GM12874 (cell line): ENCODE measurements around the gene PROKR1.

Experiments
- TF ChIP-seq, protein P1 (sequence below): IDR thresholded peaks from 2 replicates; pipeline ENCODE4 v1.5.1; 2011; ENCODE audit warnings: low read depth, mild to moderate bottlenecking, control low read depth, low read length, moderate library complexity; ENCODE audit not compliant: insufficient read depth

PROKR1 gene

DNA sequence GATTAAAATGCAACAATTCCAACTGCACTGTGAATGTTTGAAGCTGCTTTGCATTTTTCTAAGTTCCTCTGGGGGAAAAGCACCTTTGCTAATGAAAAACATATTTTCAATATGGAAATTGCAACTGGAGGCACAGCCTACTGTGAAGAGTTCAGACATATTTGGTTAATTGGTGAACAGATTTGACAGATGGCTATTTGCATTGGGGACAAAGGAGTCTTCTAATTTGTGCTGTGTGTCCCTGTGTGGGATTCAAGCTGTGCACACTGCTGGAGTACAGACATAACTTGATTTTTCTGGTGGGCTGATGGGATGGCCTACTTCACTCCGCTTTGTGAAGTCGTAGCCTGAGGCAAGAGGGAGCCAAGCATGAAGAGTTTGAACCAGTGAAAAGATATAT lies 50.6 kb downstream of the PROKR1 start:
- TF ChIP-seq, protein P1, sequence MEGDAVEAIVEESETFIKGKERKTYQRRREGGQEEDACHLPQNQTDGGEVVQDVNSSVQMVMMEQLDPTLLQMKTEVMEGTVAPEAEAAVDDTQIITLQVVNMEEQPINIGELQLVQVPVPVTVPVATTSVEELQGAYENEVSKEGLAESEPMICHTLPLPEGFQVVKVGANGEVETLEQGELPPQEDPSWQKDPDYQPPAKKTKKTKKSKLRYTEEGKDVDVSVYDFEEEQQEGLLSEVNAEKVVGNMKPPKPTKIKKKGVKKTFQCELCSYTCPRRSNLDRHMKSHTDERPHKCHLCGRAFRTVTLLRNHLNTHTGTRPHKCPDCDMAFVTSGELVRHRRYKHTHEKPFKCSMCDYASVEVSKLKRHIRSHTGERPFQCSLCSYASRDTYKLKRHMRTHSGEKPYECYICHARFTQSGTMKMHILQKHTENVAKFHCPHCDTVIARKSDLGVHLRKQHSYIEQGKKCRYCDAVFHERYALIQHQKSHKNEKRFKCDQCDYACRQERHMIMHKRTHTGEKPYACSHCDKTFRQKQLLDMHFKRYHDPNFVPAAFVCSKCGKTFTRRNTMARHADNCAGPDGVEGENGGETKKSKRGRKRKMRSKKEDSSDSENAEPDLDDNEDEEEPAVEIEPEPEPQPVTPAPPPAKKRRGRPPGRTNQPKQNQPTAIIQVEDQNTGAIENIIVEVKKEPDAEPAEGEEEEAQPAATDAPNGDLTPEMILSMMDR, result no peak

DNA sequence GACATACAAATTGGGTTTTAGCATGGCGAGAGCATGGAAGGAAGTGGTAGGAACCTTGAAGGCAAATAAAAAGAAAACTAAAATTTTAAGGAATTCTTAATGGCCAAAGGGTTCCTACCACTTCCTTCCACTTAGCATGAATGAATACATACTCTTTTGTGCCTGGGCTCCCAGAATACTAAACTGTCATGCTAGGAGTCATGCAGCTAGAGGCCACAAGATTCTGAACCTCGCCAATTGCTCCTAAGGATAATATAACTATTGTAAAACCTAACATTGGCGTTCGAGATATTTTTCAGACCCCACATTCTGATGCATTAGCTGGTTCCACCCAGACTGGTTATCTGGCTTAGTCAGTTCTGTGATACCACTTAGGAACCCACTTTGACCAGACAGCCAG lies 52.6 kb downstream of the PROKR1 start:
- TF ChIP-seq, protein P1, result no peak

DNA sequence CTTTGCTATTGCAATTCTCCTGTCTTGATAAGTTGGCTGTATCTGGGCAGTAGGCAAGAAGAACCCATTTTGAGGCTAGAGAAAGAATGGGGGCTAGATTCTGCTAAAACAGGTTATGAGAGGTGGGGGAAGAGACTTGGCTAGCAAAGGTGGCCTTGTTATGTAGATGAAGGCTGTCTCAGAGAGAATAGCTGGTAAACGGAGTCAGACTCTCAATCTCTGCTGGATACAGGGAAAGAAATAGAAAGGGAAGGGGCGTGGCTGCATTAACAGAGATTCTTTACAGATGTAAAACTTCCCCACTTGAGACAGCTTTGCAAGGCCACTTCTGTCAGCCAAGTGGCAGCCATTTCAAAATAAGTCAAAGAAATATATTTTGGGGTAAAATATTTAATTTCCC lies 53.2 kb downstream of the PROKR1 start:
- TF ChIP-seq, protein P1, result no peak

DNA sequence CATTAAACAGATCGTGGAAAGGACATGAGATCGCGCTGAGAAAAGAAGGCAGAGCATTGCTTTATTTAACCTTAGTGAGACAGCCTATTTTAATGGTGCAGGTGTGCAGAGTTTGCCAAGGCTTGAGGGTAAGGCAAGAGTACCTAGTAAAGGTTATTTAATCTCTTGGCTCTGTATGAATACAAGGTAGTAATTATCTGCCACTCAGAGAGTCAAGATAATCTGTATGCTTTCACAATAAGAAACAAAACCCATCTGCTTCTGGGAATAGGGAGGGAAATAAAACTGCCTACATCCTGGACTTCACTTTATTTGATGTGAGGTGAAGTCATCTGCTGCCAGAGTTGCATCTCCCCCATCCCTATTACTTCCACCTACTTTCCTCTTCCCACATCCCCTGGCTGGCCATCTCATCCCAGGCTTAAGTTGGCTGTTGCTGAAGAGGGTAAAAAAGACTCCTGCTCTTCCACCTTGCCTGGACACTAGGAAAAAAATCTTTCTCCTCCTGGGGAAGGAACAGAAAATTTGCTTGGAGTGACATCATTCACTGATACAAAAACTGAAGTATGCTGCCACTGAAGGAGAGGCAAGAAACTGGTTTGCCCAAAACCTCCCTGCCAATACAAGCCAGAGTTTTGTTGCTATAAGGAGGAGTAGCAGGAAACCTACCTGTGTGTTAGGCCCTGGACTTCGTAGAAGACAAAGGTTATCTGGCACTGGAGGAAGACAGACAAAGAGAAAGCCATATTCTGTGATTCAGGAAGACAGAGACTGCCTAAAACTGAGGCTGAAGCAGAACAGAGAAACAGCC lies 55.4 kb downstream of the PROKR1 start:
- TF ChIP-seq, protein P1, result no peak

DNA sequence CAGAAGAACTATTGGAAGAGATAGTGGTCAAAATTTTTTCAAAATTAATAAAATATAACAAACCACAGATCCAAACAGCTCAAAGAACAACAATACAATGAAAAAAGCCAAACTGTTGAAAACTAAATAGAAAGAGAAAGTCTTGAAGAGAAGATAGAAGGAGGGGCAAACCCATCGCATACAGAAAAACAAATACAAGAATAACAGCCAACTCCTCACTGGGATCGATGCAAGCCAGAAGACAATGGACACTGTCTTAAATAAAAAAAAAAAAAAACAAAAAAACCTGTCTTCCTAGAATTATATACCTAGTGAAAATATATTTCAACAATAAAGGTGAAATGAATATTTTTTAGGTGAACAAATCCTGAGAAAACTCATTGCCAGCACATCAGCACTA lies 57.2 kb downstream of the PROKR1 start:
- TF ChIP-seq, protein P1, result no peak

DNA sequence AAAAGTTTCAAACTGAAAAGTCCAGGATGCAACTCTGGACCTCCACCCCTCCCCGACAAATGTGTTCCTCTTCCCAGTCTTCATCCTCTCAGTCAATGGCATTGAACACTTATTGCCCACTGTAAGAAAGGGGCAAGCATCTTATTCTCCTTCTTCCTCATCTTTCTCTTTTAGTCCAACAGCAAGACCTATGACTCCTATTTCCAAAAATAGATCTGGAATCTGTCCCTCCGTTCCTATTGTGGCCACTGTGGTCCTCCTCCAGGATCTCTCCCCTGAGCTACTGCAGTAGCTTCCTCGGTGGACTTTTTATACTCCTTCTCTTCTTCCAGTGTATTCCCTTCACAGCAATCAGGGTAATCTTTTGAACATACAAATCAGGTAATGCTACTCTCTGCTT lies 63.3 kb downstream of the PROKR1 start:
- TF ChIP-seq, protein P1, result no peak
